Esophagus muscularis mucosa (tissue), 4 donors: ENCODE measurements around the gene SPRR2E.

ENCODE experiments used
- EP300 ChIP-seq: sonication (generic); formaldehyde crosslinking; IDR thresholded peaks from one replicate; pipeline ENCODE4 v1.6.1; 2017; ENCODE audit warnings: antibody characterized with exemption
- POLR2A ChIP-seq: fragments of 450-650 bp; IDR thresholded peaks from one replicate; pipeline ENCODE4 v1.6.1; 2017; ENCODE audit warnings: antibody characterized with exemption, moderate library complexity, mild to moderate bottlenecking, low read depth
- POLR2AphosphoS5 ChIP-seq, 2 donors: sonication (generic); formaldehyde crosslinking; IDR thresholded peaks; one replicate each; pipeline ENCODE4 v1.6.1; 2017; ENCODE audit warnings: antibody characterized with exemption in 2 of 2
- TF ChIP-seq, protein P1 (sequence below), 3 experiments: fragments of 200-600 bp in 2 of 3; fragments of 450-650 bp in 1 of 3; sonication (generic) in 2 of 3; IDR thresholded peaks; one replicate each; pipeline ENCODE4 v1.5.1; 2017 to 2019; ENCODE audit warnings: antibody characterized with exemption in 3 of 3, mild to moderate bottlenecking in 2 of 3, moderate library complexity in 1 of 3

DNA sequence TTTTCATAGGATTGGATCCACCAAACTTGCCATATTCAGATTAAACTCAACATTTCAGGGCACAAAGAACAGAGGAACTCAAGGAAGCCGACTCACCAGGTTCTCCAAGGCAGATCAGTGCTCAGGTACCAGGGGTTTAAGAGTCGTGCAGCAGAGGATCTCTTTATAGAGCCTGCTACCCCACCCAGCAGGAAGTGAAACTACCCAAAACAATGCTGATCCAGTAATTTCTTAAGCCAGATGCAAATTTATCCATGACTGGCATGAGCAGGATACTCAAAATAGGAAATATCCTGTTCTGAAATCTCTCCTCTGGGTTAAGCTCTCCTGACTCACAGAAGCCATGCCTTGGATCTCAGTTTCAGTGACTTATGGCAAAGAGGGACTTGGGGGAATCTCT is 37.0 kb downstream of the SPRR2E start, which contains the start of gene SPRR2A:
- TF ChIP-seq POLR2A (no peak), POLR2AphosphoS5 (IDR thresholded peaks at IDR 0.05) (no peak), EP300 (no peak)
- TF ChIP-seq, protein P1, sequence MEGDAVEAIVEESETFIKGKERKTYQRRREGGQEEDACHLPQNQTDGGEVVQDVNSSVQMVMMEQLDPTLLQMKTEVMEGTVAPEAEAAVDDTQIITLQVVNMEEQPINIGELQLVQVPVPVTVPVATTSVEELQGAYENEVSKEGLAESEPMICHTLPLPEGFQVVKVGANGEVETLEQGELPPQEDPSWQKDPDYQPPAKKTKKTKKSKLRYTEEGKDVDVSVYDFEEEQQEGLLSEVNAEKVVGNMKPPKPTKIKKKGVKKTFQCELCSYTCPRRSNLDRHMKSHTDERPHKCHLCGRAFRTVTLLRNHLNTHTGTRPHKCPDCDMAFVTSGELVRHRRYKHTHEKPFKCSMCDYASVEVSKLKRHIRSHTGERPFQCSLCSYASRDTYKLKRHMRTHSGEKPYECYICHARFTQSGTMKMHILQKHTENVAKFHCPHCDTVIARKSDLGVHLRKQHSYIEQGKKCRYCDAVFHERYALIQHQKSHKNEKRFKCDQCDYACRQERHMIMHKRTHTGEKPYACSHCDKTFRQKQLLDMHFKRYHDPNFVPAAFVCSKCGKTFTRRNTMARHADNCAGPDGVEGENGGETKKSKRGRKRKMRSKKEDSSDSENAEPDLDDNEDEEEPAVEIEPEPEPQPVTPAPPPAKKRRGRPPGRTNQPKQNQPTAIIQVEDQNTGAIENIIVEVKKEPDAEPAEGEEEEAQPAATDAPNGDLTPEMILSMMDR (IDR thresholded peaks at IDR 0.05): no peak
